Fibroblast of lung (primary cell): Measurements from ENCODE around the gene TMEM30A. TPM values are rescaled to one million over a fixed set of nuclear protein-coding genes. Genes with fewer than 3 reads are reported as not detected.

Experiments
- DNase-seq, 2 donors: peaks; one replicate each; pipeline versions ENCODE4 v3.0.0 to v3.0.0-alpha.2; 2010; ENCODE audit warnings: low read depth in 2 of 2
- H2AFZ ChIP-seq: 2 replicates; pipeline ENCODE4 v1.5.1; 2012; ENCODE audit warnings: low read length, control low read depth, inconsistent platforms
- H3K27ac ChIP-seq: 2 replicates; pipeline ENCODE4 v1.5.1; 2011; ENCODE audit warnings: low read length, control low read depth; ENCODE audit not compliant: insufficient read depth
- H3K27me3 ChIP-seq: 2 replicates; pipeline ENCODE4 v1.5.1; 2011; ENCODE audit warnings: mild to moderate bottlenecking, low read length; ENCODE audit not compliant: control insufficient read depth, insufficient read depth
- H3K36me3 ChIP-seq: 2 replicates; pipeline ENCODE4 v1.5.1; 2011; ENCODE audit warnings: low read length; ENCODE audit not compliant: control insufficient read depth, insufficient read depth
- H3K4me1 ChIP-seq: 2 replicates; pipeline ENCODE4 v1.5.1; 2011; ENCODE audit warnings: low read length; ENCODE audit not compliant: control insufficient read depth, insufficient read depth; ENCODE audit errors: extremely low read depth
- H3K4me2 ChIP-seq: 2 replicates; pipeline ENCODE4 v1.5.1; 2011; ENCODE audit warnings: low read length, control low read depth; ENCODE audit not compliant: insufficient read depth; ENCODE audit errors: extremely low read depth
- H3K4me3 ChIP-seq, 4 experiments: fragments of 200-600 bp in 1 of 4; sonication (generic) in 1 of 4; replicated peaks in 1 of 4; 2 replicates each; pipeline ENCODE4 v1.5.1; 2011 to 2016; ENCODE audit warnings: low read length in 4 of 4, low read depth in 3 of 4, mild to moderate bottlenecking in 3 of 4, control low read depth in 2 of 4, inconsistent platforms in 1 of 4, mixed read lengths in 1 of 4; ENCODE audit not compliant: insufficient read depth in 1 of 4; ENCODE audit errors: control extremely low read depth in 1 of 4
- H3K79me2 ChIP-seq: 2 replicates; pipeline ENCODE4 v1.5.1; 2012; ENCODE audit warnings: mild to moderate bottlenecking, low read length, inconsistent platforms; ENCODE audit not compliant: control insufficient read depth, insufficient read depth
- H3K9ac ChIP-seq: 2 replicates; pipeline ENCODE4 v1.5.1; 2011; ENCODE audit warnings: mild to moderate bottlenecking, low read length, control low read depth; ENCODE audit not compliant: insufficient read depth
- H3K9me3 ChIP-seq: 2 replicates; pipeline ENCODE4 v1.5.1; 2012; ENCODE audit warnings: low read depth, low read length; ENCODE audit not compliant: control insufficient read depth, insufficient read depth
- H4K20me1 ChIP-seq: 2 replicates; pipeline ENCODE4 v1.5.1; 2011; ENCODE audit warnings: low read length; ENCODE audit not compliant: control insufficient read depth, insufficient read depth; ENCODE audit errors: extremely low read depth
- CTCF ChIP-seq, 2 donors: IDR thresholded peaks in 1 of 2; conservative IDR thresholded peaks in 1 of 2; 1 replicate in 1 of 2; 2 replicates in 1 of 2; pipeline ENCODE4 v1.5.1; 2011 to 2012; ENCODE audit warnings: low read length in 2 of 2, control low read depth in 1 of 2, inconsistent platforms in 1 of 2, low read depth in 1 of 2, mild to moderate bottlenecking in 1 of 2
- EZH2 ChIP-seq: IDR thresholded peaks from 2 replicates; pipeline ENCODE4 v1.5.1; 2012; ENCODE audit warnings: low read length, control low read depth, mild to moderate bottlenecking; ENCODE audit errors: missing control alignments
- polyA plus RNA-seq, 2 donors: library from polyadenylated mRNA; depleted of rRNA in 1 of 2; stranded (reverse) in 1 of 2; unstranded in 1 of 2; fragments of >200 nt; gene quantifications; 2 replicates each; pipeline ENCODE4 v1.2.1, GENCODE V29; 2011 to 2012; ENCODE audit warnings: missing spikeins in 1 of 2
- total RNA-seq: library from RNA; depleted of rRNA; stranded (reverse); fragments of >200 nt; gene quantifications from 2 replicates; pipeline ENCODE4 v1.2.1, GENCODE V29; 2014

TMEM30A gene
- total and polyA plus RNA-seq, 2 donors (not counting 1 experiment from before 2014, with no cell fraction given): 111 to 153 TPM

- Histone ChIP-seq H3K4me1 (no peaks in the 10 kb centered on the region), H3K36me3 (no peaks in the 10 kb centered on the region), H3K9me3 (no peaks in the 10 kb centered on the region)
Measured at GRCh38 chr6:75305573-75305972, 21.0 kb upstream of the TMEM30A start.

GRCh38 chr6:75302280-75302679 lies 17.7 kb upstream of the TMEM30A start:
- no peak for DNase-seq
- Histone ChIP-seq H3K36me3 (no peaks in the 10 kb centered on the region), H3K4me2 (no peak overlapping the region), H3K9me3 (no peaks in the 10 kb centered on the region), H3K79me2 (no peaks in the 10 kb centered on the region), H3K27ac (no peak overlapping the region), H2AFZ (no peak overlapping the region), H4K20me1 (no peaks in the 10 kb centered on the region), H3K27me3 (no peaks in the 10 kb centered on the region), H3K9ac (no peak overlapping the region), H3K4me1 (no peaks in the 10 kb centered on the region), H3K4me3 (no peak overlapping the region)
- TF ChIP-seq EZH2: no peak
- TF ChIP-seq CTCF (conservative IDR thresholded peaks at IDR 0.05 in 1 of 2, IDR thresholded peaks at IDR 0.05 in 1 of 2; ENCODE audit: low read depth in 1 of 2, low read length in 2 of 2): no peak

More at GRCh38 chr6:75305573-75305972, 21.0 kb upstream of the TMEM30A start:
- H4K20me1 ChIP-seq: no peaks in the 10 kb centered on the region
- no peak overlapping the region for H3K4me2 ChIP-seq
- TF ChIP-seq CTCF (conservative IDR thresholded peaks at IDR 0.05 in 1 of 2, IDR thresholded peaks at IDR 0.05 in 1 of 2; ENCODE audit: low read depth in 1 of 2, low read length in 2 of 2): no peak
- no peak for TF ChIP-seq EZH2
- DNase-seq: no peak
- no peak overlapping the region for H3K4me3 ChIP-seq
- no peak overlapping the region for H2AFZ ChIP-seq
- no peaks in the 10 kb centered on the region for H3K27me3 ChIP-seq
- no peaks in the 10 kb centered on the region for H3K79me2 ChIP-seq
- no peak overlapping the region for H3K27ac ChIP-seq
- no peak overlapping the region for H3K9ac ChIP-seq

- Histone ChIP-seq H3K27me3 (no peaks in the 10 kb centered on the region), H3K79me2 (no peaks in the 10 kb centered on the region), H3K9me3 (no peaks in the 10 kb centered on the region), H4K20me1 (no peaks in the 10 kb centered on the region), H3K4me2 (no peak overlapping the region), H3K9ac (no peak overlapping the region), H2AFZ (no peak overlapping the region), H3K4me3 (no peak overlapping the region), H3K4me1 (no peaks in the 10 kb centered on the region), H3K36me3 (no peaks in the 10 kb centered on the region), H3K27ac (no peak overlapping the region)
- DNase-seq: no peak
- TF ChIP-seq EZH2 (no peak), CTCF (conservative IDR thresholded peaks at IDR 0.05 in 1 of 2, IDR thresholded peaks at IDR 0.05 in 1 of 2; ENCODE audit: low read depth in 1 of 2, low read length in 2 of 2) (no peak)
Measured at GRCh38 chr6:75301537-75301936, 16.9 kb upstream of the TMEM30A start.
